ENCODE measurements around the gene SPDYE2.
"Not testable (repeated sequence)": the region's sequence is repeated elsewhere in the genome, so short reads cannot be mapped to it uniquely, and the experiment has no call there.

SPDYE2 gene

DNA sequence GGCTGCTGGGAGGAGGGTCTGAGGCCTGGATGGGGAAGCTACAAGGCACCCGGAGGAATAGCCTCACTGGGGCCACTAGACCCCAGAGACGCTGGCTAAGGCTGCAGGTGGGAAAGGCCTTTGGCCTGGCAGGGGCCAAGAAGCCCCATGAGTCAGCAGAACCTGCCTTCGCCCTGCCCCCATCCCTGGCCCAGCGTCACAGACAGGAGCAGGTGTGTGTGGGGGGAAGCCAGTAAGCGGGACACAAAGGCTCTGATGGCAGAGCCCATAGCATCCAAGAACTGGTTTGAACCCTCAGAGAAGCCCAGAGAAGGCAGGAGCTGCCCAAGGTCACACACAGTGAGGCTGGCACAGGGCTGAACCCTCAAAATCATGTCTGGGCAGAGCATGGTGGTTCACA lies 55.8 kb downstream of the SPDYE2 start:
- DNase-seq (ENCODE audit: low read depth, low spot score); CTCF ChIA-PET; H3K4me3 ChIP-seq (ENCODE audit: low read depth, low read length); POLR2A ChIA-PET: not testable (repeated sequence)

DNA sequence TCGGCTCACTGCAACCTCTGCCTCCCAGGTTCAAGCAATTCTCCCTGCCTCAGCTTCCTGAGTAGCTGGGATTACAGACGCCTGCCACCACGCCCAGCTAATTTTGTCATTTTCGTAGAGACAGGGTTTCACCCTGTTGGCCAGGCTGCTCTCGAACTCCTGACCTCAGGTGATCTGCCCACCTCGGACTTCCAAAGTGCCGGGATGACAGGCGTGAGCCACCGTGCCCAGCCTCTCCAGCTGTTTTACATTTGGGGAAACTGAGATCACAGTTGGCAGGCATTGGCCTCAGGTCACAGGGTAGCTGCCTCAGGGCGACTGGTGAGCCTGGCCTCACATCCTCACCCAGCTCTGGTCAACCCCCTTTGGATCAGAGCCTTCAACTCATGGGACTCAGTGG lies 58.7 kb downstream of the SPDYE2 start:
- DNase-seq (ENCODE audit: low read depth, low spot score); CTCF ChIA-PET; H3K4me3 ChIP-seq (ENCODE audit: low read depth, low read length); POLR2A ChIA-PET: not testable (repeated sequence)

DNA sequence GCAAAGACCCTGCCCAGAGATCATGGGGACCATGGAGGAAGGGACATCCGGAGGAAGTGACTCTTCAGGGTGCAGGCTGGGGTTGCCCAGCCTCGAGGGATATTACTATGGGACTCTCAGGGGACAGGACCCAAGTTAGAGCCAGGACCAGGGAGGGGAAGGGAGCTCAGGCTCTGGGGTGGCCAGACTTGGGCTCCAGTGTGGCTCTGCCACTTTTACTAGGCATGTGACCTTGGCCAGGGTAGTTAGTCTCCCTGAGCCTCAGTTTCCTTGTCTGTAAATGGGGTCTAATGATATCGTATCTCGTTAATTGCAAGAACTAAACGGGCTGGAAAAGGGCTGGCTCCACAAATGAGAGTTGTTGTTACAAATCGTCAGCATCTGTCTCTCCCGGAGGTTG lies 59.4 kb downstream of the SPDYE2 start:
- CTCF ChIA-PET; H3K4me3 ChIP-seq (ENCODE audit: low read depth, low read length); POLR2A ChIA-PET; DNase-seq (ENCODE audit: low read depth, low spot score): not testable (repeated sequence)

DNA sequence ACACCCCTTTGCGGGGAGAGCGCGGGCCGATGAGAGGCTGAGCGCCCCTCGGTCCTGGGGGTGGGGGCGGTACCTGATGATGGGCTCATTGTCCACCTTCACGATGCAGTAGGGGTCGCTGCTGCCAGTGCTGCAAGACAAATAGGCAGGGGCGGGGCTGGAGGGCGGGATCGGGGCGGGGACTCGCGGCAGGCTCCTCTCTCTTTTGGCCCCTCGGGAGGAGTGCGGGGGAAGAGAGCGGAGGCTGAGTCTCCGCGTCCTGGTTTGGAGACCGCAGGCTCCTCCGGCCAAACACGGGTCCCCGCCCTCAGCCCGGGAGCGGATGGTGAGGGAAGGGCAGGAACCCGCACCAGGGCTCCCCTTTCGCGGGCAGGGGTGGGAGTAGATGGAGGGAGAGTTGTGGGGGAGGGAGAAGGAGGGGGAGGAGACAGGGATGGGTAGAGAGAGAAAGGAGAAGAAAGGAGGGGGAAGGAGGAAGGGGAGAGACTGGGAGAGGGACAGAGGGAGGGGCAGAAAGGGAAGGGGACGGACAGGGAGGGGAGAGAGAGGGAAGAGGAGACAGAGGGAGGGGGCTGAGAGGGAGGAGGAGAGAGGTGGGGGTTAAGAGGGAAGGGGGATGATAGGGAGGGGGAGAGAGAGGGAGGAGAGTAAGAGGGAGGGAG lies 60.1 kb downstream of the SPDYE2 start:
- POLR2A ChIA-PET; DNase-seq (ENCODE audit: low read depth, low spot score); CTCF ChIA-PET; H3K4me3 ChIP-seq (ENCODE audit: low read depth, low read length): not testable (repeated sequence)

DNA sequence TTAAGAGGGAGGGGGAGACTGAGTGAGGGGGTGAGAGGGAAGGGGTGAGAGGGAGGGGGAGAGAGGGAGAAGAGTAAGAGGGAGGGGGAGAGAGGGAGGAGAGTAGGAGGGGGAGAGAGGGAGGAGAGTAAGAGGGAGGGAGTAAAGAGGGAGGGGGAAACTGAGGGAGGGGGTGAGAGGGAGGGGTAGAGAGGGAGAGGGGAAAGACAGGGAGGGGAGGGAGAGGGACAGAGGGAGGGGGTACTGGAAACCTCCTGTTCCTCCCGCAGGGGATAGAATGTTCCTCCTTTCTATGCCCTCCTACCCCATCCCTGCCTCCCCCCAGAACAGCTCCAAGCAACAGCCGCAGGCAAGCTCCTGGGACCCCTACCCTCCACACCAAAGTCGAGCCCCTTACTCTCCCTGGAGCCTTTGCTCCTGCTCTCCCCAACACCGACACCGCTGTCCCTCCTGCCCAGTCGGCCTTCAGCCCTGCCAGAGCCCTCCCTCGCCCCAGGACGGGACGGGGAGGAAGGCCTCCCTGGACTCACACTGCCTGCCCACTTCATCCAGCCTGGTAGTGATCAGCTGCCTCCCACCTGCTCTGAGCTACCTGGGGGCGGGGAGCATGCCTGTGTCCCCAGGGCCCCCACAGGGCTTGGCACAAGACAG lies 60.8 kb downstream of the SPDYE2 start:
- DNase-seq (ENCODE audit: low read depth, low spot score); CTCF ChIA-PET; POLR2A ChIA-PET: not testable (repeated sequence)
- peak overlapping the region; percentile 33 for H3K4me3 ChIP-seq (ENCODE audit: low read depth, low read length)

All from AG04449 (cell line).